PC-3 (cell line): ENCODE data around the gene PHF2. TPM values are rescaled to one million over a fixed set of nuclear protein-coding genes. Genes with fewer than 3 reads are reported as not detected.

Experiments used
- ATAC-seq: fragments of 200-7000 bp; cut with Tn5 transposase; 2 replicates; pipeline ENCODE4 v1.9.1; 2020; ENCODE audit warnings: mild to moderate bottlenecking, moderate library complexity
- BruUV-seq: library from RNA; stranded (reverse); fragments of 400-500 nt; replicated peaks from 2 replicates; lab custom pipeline; 2021; lab: Mats Ljungman, UMichigan
- CTCF ChIA-PET: fragments of 300-600 bp; sonication (Branson Sonifier 250); formaldehyde crosslinking; loops from one replicate; lab custom pipeline; 2022; ENCODE audit warnings: antibody characterized with exemption; lab: Charles Lee
- POLR2A ChIA-PET: fragments of 300-600 bp; sonication (Branson Sonifier 250); formaldehyde crosslinking; loops from one replicate; lab custom pipeline; 2022; ENCODE audit warnings: antibody characterized with exemption; ENCODE audit not compliant: unreplicated experiment; lab: Charles Lee
- DNase-seq: peaks from one replicate; pipeline ENCODE4 v3.0.0-alpha.2; 2015
- H2AFZ ChIP-seq: fragments of 300-600 bp; sonication (generic); 2 replicates; pipeline ENCODE4 v1.6.0; 2016; ENCODE audit warnings: antibody characterized with exemption, low read length
- H3F3A ChIP-seq: fragments of 300-600 bp; sonication (generic); one replicate; pipeline ENCODE4 v1.6.0; 2017; ENCODE audit warnings: antibody characterized with exemption, low read length, control low read depth, mild to moderate bottlenecking; ENCODE audit not compliant: unreplicated experiment
- H3K27ac ChIP-seq: fragments of 300-600 bp; sonication (generic); 2 replicates; pipeline ENCODE4 v1.5.1; 2016; ENCODE audit warnings: mild to moderate bottlenecking, low read length
- H3K27me3 ChIP-seq: fragments of 300-600 bp; sonication (generic); 2 replicates; pipeline ENCODE4 v1.6.1; 2016; ENCODE audit warnings: low read length, mixed read lengths
- H3K36me3 ChIP-seq: fragments of 300-600 bp; sonication (generic); 2 replicates; pipeline ENCODE4 v1.6.1; 2016; ENCODE audit warnings: low read depth, mixed run types, low read length, mixed read lengths
- H3K4me1 ChIP-seq: fragments of 300-600 bp; sonication (generic); 2 replicates; pipeline ENCODE4 v1.5.1; 2016; ENCODE audit warnings: low read length; ENCODE audit not compliant: insufficient read depth
- H3K4me2 ChIP-seq: fragments of 300-600 bp; sonication (generic); 2 replicates; pipeline ENCODE4 v1.6.0; 2016; ENCODE audit warnings: low read length
- H3K4me3 ChIP-seq: fragments of 300-600 bp; sonication (generic); 2 replicates; pipeline ENCODE4 v1.5.1; 2016; ENCODE audit warnings: mild to moderate bottlenecking, low read length, mixed read lengths
- H3K79me2 ChIP-seq: fragments of 300-600 bp; sonication (generic); 2 replicates; pipeline ENCODE4 v1.6.1; 2017; ENCODE audit warnings: low read length, mixed read lengths
- H3K9ac ChIP-seq: fragments of 300-600 bp; sonication (generic); 2 replicates; pipeline ENCODE4 v1.6.0; 2016; ENCODE audit warnings: mild to moderate bottlenecking, low read length
- H3K9me2 ChIP-seq: fragments of 300-600 bp; sonication (generic); replicated peaks from 2 replicates; pipeline ENCODE4 v1.6.1; 2016; ENCODE audit warnings: mixed run types, low read length, mixed read lengths
- H3K9me3 ChIP-seq: fragments of 300-600 bp; sonication (generic); 2 replicates; pipeline ENCODE4 v1.6.1; 2016; ENCODE audit warnings: low read length, mixed read lengths
- H4K20me1 ChIP-seq: fragments of 300-600 bp; sonication (generic); 2 replicates; pipeline ENCODE4 v1.6.1; 2016; ENCODE audit warnings: low read length, mixed read lengths
- CTCF ChIP-seq: fragments of 300-600 bp; sonication (generic); conservative IDR thresholded peaks from 2 replicates; pipeline ENCODE4 v1.5.1; 2017; ENCODE audit warnings: antibody characterized with exemption, low read depth, mild to moderate bottlenecking, low read length
- EZH2 ChIP-seq: fragments of 300-600 bp; sonication (generic); IDR thresholded peaks from one replicate; pipeline ENCODE4 v1.6.1; 2017; ENCODE audit warnings: antibody characterized with exemption, mild to moderate bottlenecking, low read length; ENCODE audit not compliant: unreplicated experiment
- EZH2phosphoT487 ChIP-seq: fragments of 300-600 bp; sonication (generic); IDR thresholded peaks from 2 replicates; pipeline ENCODE4 v1.6.1; 2018; ENCODE audit warnings: mild to moderate bottlenecking, antibody characterized with exemption, low read length, borderline replicate concordance
- intact Hi-C: fragments of 100-400 bp; cut with micrococcal nuclease; formaldehyde crosslinking; loops from 2 replicates; pipeline ENCODE4 v1.9.0; 2023
- total RNA-seq: library from RNA; depleted of rRNA; stranded (reverse); fragments of >200 nt; gene quantifications from 2 replicates; pipeline ENCODE4 v1.2.3, GENCODE V29; 2014

Gene PHF2
- total RNA-seq, 1 experiment from 2014 or later: 10.6 TPM

GRCh38 chr9:93585259-93585658 lies 8.9 kb downstream of the PHF2 start:
- DNase-seq (no peak), ATAC-seq (no peak)
- BruUV-seq: no TSS peak
- H3K27ac ChIP-seq: no peak overlapping the region
- H3K9ac ChIP-seq: no peak overlapping the region
- ChIA-PET POLR2A (no interaction called here), CTCF (no interaction called here)
- no peaks in the 10 kb centered on the region for H3K9me2 ChIP-seq
- no peak overlapping the region for H3K4me3 ChIP-seq
- H3K79me2 ChIP-seq: peaks cover 56% of the 10 kb centered on the region
- H2AFZ ChIP-seq: no peak overlapping the region
- no peaks in the 10 kb centered on the region for H3K27me3 ChIP-seq
- H3K36me3 ChIP-seq: peaks cover 9% of the 10 kb centered on the region; the same call in 1 of the 2 replicates
- H3K4me2 ChIP-seq: no peak overlapping the region
- H4K20me1 ChIP-seq: no peaks in the 10 kb centered on the region
- intact Hi-C loops: no loop called here
- 0 out of 2 replicates have a peak, but pooled peaks cover 6% of the 10 kb centered on the region for H3K9me3 ChIP-seq
- no peaks in the 10 kb centered on the region; the same call in 1 of the 2 replicates for H3K4me1 ChIP-seq
- H3F3A ChIP-seq: no peaks in the 10 kb centered on the region
- TF ChIP-seq EZH2phosphoT487 (no peak), EZH2 (no peak), CTCF (no peak)

GRCh38 chr9:93585695-93586094 lies 9.3 kb downstream of the PHF2 start:
- Histone ChIP-seq H3F3A (no peaks in the 10 kb centered on the region), H3K79me2 (peaks cover 51% of the 10 kb centered on the region), H3K4me3 (no peak overlapping the region), H4K20me1 (no peaks in the 10 kb centered on the region), H3K4me2 (no peak overlapping the region), H3K9ac (no peak overlapping the region), H3K9me2 (no peaks in the 10 kb centered on the region), H3K27me3 (no peaks in the 10 kb centered on the region), H3K36me3 (peaks cover 9% of the 10 kb centered on the region; the same call in 1 of the 2 replicates), H3K9me3 (0 out of 2 replicates have a peak, but pooled peaks cover 6% of the 10 kb centered on the region), H3K27ac (no peak overlapping the region), H2AFZ (no peak overlapping the region), H3K4me1 (no peaks in the 10 kb centered on the region; the same call in 1 of the 2 replicates)
- BruUV-seq: no TSS peak
- TF ChIP-seq EZH2phosphoT487 (no peak), EZH2 (no peak), CTCF (no peak)
- no peak for DNase-seq
- no peak for ATAC-seq
- ChIA-PET CTCF (no interaction called here), POLR2A (no interaction called here)
- intact Hi-C loops: no loop called here

- ATAC-seq (no peak), DNase-seq (no peak)
- BruUV-seq: no TSS peak
- Histone ChIP-seq H3K9ac (no peak overlapping the region), H3F3A (no peaks in the 10 kb centered on the region), H3K4me3 (no peak overlapping the region), H3K9me3 (0 out of 2 replicates have a peak, but pooled peaks cover 6% of the 10 kb centered on the region), H3K9me2 (no peaks in the 10 kb centered on the region), H3K4me1 (no peaks in the 10 kb centered on the region), H3K27ac (no peak overlapping the region), H4K20me1 (no peaks in the 10 kb centered on the region), H2AFZ (no peak overlapping the region), H3K79me2 (peaks cover 43% of the 10 kb centered on the region), H3K4me2 (no peak overlapping the region), H3K27me3 (no peaks in the 10 kb centered on the region), H3K36me3 (peaks cover 9% of the 10 kb centered on the region; the same call in 1 of the 2 replicates)
- ChIA-PET CTCF (no interaction called here), POLR2A (no interaction called here)
- intact Hi-C loops: no loop called here
- TF ChIP-seq EZH2 (no peak), EZH2phosphoT487 (no peak), CTCF (no peak)
These were observed 10.1 kb downstream of the PHF2 start for GRCh38 chr9:93586290-93587057.
